Stimulated activated CD8-positive, alpha-beta memory T cell treated with anti-CD3 and anti-CD28 coated beads, Interleukin-2, amount 100 ng/mL, for 48 hours (primary cell): ENCODE measurements around the gene ZCCHC17.

Experiments
- DNase-seq, 2 donors: peaks; one replicate each; pipeline ENCODE4 v3.0.0-alpha.2; 2020; ENCODE audit warnings: low read depth in 2 of 2

ZCCHC17 gene

DNA sequence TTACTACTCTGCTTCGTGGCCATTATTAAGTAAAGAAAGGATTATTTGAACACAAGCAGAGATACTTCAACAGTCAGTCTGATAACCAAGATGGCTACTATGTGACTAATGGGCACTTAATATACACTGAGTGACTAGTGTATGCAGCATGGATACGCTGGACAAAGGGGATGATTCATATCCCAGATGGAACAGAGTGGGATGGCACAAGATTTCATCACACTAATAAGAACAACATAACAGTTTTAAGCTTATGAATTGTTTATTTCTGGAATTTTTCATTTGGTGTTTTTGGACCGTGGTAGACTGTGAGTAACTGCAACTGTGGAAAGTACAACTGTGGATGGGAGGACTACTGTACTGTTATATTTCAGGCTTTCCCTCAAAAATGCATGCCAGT lies 9.4 kb downstream of the ZCCHC17 start:
- DNase-seq = no peak

DNA sequence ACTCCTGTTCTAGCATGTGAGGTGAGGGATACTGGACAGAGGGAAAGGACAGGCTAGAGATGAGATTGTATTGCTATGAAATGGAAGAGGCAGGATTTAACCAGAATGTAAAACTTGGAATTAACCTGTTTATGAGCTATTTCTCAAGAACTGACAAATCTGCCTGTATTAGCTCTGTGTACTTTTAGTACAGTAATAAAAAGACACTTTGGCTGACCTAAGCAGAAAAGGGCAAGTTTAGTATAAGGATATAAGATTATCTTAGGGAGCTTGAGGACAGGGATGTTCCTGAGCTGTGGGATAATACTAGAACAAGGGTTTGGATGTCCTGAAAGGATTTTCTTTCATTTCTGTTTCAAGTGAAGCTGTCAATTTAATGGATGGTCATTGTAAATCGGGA lies 11.2 kb downstream of the ZCCHC17 start:
- no peak for DNase-seq

DNA sequence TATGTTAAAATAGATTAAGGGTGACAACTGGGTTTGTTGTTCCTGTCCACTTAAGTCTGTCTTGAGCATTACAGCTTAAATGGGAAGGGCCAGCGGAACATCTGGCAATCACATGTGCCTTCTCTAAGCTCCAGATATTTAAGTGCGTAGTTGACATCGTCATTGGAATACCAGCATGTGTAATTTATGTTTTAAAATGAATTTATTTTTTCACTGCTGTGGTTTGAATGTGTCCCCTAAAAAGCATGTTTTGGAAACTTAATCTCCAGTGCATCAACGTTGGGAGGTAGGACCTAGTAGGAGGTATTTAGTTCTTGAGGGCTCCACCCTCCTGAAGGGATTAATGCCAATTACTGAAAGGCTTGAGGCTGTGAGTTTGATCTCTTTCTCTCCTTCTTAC lies 13.4 kb downstream of the ZCCHC17 start:
- no peak for DNase-seq

DNA sequence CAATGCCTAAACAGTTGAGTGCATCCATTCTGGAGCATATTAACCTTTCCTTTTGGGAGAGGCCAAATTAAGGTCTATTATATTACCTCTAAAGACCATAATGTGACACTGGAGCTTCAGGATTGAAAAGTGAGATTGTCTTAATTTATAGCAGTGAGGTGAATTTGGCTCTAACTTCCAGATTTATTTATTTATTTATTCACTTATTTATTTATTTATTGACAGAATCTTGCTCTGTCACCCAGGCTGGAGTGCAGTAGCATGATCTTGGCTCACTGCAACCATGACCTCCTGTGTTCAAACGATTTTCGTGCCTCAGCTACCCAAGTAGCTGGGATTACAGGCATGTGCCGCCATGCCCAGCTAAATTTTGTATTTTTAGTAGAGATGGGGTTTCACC lies 19.1 kb downstream of the ZCCHC17 start:
- DNase-seq = no peak

DNA sequence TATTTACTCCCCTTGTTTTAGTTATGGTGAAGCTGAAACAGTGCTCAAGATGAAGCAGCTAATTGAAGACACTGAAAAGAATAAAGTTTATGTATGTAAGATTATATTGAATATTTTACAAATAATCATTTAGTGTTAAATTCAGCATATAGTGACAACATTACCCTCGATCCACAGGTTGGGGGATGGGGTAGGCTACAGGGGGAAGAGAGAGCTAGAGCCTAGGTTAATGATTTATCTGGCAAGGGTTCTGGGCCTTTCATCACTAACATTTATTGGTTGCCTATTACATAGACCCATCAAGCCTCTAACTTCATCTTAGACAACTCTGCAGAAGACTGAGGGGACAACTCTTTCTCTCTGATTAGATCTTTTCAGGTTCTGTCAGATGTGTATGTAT lies 21.3 kb downstream of the ZCCHC17 start:
- DNase-seq = no peak

DNA sequence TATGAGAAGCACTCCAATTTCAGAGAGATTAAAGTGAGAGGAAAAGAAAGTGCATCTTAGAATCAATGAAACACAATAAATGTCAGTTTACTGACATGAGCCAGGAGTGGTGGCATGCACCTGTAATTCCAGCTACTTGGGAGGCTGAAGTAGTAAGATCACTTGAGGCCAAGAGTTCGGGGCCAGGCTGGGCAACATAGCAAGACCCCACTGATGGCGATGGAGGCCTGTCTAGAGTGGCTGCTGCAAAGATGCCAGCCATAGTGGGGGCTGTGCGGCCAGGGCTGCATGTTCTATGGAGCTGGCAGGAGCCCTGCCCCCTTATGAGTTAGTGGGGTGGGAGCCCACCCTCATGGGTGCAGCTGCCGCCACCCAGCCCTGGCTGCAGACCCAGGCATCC lies 27.3 kb downstream of the ZCCHC17 start:
- DNase-seq = no peak

DNA sequence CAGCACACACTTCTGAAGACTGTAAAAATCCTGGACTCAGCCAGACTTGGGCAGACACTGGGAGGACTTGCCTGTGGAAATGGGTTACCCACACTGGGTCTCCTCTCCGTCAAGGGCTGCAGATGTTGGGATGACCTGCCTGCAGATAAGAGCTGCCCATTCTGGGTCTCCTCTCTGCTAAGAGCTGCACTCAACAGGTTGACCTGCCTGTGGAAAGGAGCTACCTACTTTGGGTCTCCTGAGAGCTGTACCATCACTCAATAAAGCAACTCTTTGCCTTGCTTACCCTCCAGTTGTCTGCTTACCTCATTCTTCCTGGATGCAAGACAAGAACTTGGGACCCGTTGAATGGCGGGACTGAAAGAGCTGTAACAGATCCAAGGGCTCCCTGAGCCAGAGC lies 28.2 kb downstream of the ZCCHC17 start:
- DNase-seq = no peak

DNA sequence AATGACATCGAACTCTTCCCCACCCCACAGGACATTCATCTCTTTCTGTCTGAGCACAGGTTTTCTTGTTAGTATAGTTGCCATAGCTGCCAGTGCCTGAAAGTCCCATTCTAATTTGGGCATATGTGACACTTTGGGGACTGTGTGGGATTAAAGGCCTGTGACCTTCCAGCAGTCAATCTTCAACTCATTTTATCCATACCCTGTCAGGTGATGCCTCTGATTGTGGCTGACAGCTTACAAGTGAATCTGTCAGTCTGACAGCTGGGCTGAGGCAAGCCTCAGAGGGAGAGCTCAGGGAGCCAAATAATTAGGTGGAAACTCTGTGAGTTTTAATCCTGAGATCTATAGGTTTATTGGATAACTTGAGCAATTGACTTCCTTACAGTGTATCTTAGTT lies 29.6 kb downstream of the ZCCHC17 start:
- no peak for DNase-seq

DNA sequence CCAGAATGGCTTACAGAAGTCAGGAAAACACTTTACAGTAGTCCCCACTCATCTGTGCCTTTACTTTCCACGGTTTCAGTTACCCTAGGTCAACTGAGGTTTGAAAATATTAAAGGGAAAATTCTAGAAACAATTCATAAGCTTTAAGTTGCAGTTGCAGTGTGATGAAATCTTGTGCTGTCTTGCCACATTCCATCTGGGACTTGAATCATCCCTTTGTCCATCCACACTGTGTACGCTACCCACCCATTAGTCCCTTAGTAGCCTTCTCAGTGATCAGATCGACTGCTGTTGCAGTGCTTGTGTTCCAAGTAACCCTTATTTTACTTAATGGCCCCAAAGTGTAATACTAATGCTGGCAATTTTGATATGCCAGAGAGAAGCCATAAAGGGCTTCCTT lies 30.5 kb downstream of the ZCCHC17 start:
- DNase-seq = no peak

DNA sequence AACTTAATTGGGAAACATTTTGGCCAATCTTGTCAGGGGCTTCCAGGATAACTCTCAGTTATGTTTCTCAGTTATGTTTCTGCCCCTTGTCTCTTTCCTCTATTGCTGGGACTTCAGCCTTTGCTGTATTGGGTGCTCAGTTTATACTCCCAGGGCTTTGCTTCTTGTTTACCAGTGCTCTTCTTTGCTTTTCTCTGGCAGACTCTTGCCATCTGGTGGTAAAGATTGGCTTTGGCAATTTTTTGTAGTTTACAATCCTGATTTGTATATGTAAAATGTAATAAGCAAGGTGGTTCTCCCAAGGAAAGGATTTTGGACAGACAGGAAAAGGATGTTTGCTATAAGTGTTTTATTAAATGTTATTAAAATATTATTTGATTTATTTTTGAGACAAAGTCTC lies 38.2 kb downstream of the ZCCHC17 start:
- no peak for DNase-seq

DNA sequence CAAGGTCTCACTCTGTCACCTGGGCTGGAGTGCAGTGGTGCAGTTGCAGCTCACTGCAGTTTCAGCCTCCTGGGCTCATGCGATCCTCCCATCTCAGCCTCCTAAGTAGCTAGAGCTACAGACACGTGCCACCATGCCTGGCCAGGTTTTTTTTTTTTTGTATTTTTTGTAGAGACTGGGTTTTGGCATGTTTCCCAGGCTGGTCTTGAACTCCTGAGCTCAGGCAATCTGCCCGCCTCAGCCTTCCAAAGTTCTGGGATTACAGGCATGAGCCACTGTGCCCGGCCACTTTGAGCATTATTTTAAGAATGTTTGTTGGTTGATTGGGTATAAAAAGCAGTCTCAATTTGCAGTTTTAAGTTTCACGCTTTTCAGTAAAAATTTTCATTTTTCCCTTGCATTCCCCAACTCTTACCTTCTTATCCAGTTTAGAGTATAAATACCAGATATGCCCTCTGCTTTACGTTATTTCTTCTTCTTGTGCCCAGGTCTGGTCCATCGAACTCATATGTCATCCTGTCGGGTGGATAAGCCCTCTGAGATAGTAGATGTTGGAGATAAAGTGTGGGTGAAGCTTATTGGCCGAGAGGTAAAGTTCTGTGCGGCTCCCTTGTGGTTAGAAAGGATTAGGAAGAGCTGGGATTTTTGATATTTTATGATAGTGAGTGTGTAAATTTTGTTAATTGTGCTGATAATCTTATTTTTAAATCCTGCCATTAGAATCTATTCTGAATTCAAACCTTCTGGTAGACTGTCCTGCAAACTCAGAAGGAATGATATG lies 40.0 kb downstream of the ZCCHC17 start:
- no peak for DNase-seq

DNA sequence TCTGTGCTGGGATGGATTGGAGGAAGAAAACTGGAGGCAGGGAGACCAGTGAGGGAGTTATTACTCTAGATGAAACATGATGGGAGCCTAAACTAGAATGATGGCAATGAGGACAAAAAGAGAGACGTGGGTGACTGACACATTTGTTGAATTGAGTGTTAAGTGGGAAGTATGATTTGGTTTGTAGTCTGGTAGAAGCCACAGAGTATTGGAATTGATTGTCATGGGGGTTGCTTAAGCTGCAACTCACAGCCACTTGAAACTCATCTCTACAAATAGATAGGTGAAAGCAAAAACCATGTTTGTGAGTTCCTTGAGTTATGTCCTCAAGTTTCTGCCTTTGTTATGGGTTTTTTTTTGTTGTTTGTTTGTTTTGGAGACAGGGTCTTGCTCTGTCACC lies 47.7 kb downstream of the ZCCHC17 start:
- no peak for DNase-seq

DNA sequence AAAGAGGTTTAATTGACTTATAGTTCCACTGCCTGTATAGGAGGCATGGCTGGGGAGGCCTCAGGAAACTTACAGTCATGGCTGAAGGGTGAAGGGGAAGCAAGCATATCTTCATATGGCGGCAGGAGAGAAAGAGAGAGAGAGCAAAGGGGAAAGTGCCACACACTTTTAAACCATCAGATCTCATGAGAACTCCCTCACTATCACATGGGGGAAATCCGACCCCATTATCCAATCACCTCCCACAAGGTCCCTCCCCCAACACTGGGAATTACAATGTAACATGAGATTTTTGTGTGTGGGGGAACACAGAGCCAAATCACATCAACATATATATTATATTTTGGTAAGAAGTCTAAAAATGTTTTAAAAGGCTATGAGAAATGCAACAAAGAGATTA lies 48.8 kb downstream of the ZCCHC17 start:
- no peak for DNase-seq

DNA sequence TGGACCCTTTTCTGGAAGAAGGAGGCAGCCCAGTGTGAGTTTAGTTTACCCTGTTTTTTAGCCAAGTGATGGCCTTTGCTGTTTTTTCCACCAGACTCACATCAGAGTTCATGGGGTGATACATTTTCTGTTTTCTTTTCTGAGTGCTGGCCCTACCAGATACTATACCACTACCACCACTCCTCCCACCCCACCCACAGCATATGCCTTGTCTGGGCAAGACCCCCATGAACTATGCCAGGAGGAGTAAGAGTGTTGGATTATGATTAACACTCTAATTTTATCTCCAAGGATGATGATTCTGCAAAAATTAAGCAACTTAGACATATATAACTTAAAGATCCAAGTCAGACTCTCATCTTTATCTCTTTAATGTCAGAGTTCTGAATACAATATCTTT lies 50.0 kb downstream of the ZCCHC17 start:
- no peak for DNase-seq

DNA sequence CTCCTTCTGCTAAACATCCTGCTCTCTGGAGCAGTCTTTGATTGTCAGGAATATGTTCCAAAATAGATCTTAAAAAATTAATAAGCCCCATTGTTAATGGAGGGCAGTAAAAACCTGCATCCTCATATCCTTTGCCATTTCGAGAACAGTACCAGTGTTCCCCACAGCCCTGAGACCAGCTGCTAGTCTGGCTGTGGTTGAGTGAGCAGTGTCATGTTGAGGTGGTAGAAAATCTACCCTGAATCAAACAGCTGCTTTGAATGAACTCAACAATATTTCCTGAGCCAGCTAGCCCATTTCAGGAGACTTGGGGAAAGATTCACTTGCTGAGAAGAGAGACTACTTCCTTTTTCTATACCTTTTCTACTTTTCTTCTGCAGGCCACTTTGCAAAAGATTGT lies 51.6 kb downstream of the ZCCHC17 start:
- DNase-seq = no peak

DNA sequence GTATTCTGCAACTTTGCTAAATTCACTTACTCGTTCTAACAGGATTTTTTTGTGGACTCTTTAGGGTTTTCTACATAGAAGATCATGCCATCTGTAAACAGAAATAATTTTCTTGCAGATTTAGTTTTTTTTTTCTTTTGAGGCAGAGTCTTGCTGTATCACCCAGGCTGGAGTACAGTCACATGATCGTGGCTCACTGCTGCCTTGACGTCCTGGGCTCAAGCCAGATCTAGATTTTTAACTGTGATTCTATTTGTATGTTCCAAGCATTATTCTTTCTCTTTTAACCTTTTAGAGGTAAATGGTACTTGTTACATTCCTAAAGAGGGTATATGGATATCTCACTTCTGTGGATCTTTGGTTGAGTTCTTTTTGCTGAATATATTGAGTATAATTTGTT lies 57.5 kb downstream of the ZCCHC17 start:
- no peak for DNase-seq

DNA sequence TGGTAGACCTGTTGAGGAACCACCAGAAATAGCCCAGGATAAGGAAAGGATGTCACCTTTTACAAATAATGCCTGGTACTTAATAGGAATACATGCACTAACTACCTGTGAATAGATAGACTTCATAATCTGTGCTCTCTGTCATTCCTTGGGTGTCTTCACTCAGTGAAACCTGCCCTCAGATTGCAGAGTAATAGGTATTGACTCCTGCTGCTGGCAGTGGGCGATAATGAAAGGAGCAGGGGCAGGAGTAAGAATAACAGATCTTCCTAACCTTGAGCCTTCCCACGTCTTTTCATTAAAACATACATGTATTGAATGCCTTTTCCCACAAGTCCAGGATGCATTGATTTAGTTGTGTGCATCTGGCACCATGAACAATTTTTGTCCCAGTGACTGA lies 59.6 kb downstream of the ZCCHC17 start:
- no peak for DNase-seq

DNA sequence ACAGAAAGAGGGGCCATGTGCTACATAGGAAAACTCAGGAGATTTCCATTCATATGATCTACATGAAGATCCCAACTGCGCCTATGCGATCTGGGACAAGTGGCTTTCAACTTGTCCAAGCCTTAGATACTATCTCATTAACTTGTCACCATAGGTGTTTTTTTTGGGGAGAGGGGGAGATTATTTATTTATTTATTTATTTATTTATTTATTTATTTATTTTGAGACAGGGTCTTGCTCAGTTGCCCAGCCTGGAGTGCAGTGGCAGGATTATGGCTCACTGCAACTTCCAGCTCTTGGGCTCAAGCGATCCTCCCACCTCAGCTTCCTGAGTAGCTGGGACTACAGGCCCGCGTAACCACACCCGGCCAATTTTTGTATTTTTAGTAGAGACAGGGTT lies 64.8 kb downstream of the ZCCHC17 start:
- DNase-seq = no peak

DNA sequence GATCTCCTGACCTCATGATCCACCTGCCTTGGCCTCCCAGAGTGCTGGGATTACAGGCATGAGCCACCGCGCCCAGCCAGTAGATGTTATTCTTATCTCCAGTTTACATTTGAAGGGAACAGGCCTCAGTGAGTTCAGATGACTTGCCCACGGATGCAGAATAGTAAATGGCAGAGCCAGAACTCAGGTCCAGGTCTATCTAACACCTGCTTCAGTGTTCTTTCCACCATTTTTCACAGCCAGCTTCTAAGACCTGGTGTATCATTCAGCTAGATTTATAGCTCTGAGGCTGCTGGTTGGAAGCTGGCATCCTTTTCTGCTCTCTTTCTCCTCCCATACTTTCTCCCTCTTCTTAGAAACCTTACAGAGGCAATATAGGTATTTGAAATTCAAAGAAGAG lies 65.2 kb downstream of the ZCCHC17 start:
- DNase-seq = no peak

DNA sequence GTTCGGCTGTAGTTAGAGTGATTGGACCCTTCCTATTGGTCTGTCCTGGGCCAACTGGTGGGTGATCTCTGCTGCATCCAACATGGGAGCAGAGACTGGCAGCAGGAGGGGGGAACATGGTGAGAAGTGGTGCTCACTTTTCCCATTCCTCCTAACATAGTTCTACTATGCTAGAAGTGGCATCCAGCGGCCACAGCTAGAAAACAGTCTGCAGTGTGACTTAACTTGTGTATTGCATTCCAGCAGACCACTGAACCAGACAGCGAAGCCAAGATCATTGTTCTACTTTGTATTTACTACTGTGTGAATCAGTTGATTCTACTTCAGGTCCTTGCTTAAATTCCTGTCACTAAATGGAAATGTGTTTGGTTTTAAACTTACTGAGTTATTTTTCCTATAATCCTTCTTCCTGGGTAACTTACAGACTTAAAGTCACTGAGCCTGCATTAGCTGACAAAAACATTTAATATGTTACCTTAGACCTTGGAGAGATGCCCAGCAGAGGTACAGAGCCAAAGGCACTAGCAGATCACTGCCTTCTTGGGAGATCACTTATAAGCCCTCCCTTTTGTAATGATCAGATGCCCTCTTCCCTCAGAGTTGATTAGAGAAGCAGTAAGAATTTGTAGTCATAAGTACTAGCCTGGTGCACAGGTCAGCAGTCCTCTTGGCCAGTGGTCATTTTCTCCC lies 67.9 kb downstream of the ZCCHC17 start:
- DNase-seq = no peak

DNA sequence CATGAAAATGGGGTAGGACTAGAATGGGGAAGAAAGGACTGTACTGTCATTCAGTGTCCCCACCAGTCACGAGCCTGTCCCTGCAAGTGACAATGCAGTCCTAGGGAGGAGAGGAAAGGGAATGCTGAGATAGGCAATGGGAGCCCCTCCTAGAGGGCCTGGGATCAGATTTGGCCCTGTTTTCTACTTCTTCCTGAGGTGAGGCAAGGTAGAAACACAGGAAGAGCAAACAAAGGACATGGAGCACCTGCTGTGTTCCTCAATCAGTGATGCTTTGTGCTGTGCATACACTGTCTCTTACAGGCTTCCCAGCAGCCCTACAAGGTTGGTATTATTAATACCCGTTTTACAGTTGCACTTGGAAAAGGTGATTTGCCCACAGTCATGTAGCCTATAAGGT lies 70.0 kb downstream of the ZCCHC17 start:
- no peak for DNase-seq

DNA sequence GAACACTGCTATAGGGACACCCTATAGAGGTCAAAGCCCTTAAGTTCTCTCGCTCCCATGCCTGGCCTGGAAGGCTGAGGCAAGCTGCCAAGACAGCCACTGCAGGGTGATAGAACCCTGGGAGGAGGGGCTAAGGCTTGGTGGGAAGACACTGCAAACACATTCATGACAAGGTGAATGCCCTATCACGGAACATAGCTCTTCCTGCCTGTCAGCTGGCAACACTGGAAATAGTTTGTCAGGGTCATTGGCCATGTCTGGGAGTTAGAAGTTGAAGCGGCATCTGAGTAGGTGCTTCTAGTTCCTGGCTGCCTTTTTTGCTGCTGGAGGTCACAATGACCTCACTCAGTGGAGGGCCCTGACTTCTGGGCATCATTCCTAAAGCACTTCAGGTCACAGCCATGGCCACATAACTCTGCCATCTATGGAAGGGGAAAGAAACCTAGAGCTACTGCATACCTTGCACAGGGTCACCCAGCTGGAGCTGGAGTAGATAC lies 71.8 kb downstream of the ZCCHC17 start:
- no peak for DNase-seq

DNA sequence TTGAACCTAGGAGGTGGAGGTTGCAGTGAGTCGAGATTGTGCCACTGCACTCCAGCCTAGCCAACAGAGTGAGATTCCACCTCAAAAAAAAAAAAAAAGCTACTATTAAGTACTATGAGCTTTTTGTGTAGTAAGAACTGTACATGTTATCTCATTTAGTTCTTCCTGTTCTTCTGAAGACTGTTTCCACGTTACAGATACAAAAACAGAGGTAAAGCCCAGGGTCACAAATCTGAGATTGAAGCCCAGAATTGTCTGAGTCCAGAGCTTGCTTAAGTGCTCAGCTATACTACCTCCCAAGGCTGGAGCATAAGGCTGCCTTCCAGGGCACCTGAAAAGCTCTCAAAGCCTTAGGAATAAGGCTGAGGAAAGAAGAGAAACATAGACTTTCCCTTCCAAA lies 73.2 kb downstream of the ZCCHC17 start:
- no peak for DNase-seq

DNA sequence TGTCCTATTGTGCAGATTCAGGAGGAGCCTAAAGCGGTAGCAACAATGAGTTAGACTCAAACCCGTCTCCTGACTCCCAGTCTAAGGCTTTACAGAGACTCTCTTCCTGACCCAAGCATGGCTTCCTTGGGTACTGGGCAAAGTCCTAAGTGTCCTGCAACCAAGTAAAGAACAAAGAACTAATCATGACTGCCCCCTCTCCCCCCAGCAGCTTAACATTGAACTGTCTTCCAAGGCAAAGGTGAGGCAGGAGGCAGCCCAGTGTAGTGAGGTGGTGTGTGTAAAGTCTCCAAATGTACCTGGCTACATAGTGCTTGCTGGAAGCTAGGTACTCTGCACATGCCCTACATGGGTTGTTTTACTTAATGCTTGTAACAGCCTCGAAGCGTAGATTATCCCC lies 73.7 kb downstream of the ZCCHC17 start:
- no peak for DNase-seq
